Activated T-helper 1 cell treated with anti-CD3 and anti-CD28 coated beads, Interleukin-12 subunit alpha, Interleukin-12 subunit beta, Interleukin-2, Interleukin-4 antibody, amounts not matched to agents 30 ng/mL and 10 ng/mL and 1 ng/mL, durations not matched to agents 14 hours and 24 hours and 36 hours (primary cell): ENCODE results near the gene CELF4. TPM values are rescaled to one million over a fixed set of nuclear protein-coding genes. Genes with fewer than 3 reads are reported as not detected.

Experiments
- DNase-seq: peaks from one replicate; pipeline ENCODE4 v3.0.0; 2021; ENCODE audit warnings: low spot score
- H3K27ac Mint-ChIP-seq: one replicate; pipeline ENCODE4 v1.8.0; 2021; ENCODE audit warnings: mild to moderate bottlenecking, mixed read lengths
- H3K27me3 Mint-ChIP-seq: one replicate; pipeline ENCODE4 v1.8.0; 2022; ENCODE audit warnings: mild to moderate bottlenecking, moderate library complexity, mixed read lengths; ENCODE audit not compliant: insufficient read depth
- H3K36me3 Mint-ChIP-seq: one replicate; pipeline ENCODE4 v1.8.0; 2021; ENCODE audit warnings: low read depth, mixed read lengths
- H3K4me1 Mint-ChIP-seq: one replicate; pipeline ENCODE4 v1.8.0; 2021; ENCODE audit warnings: low read depth, mixed read lengths
- H3K4me3 Mint-ChIP-seq: one replicate; pipeline ENCODE4 v1.8.0; 2021; ENCODE audit warnings: mild to moderate bottlenecking, moderate library complexity, mixed read lengths
- H3K9me3 Mint-ChIP-seq: one replicate; pipeline ENCODE4 v1.8.0; 2021; ENCODE audit warnings: mixed read lengths
- intact Hi-C: fragments of 100-400 bp; cut with micrococcal nuclease; formaldehyde crosslinking; loops from one replicate; pipeline ENCODE4 v1.15.1; 2024
- total RNA-seq: library from RNA; stranded (reverse); gene quantifications from 2 replicates; pipeline ENCODE4 v1.2.3, GENCODE V29; 2022

The CELF4 gene
- total RNA-seq, 1 donor from 2014 or later: not detected

DNA sequence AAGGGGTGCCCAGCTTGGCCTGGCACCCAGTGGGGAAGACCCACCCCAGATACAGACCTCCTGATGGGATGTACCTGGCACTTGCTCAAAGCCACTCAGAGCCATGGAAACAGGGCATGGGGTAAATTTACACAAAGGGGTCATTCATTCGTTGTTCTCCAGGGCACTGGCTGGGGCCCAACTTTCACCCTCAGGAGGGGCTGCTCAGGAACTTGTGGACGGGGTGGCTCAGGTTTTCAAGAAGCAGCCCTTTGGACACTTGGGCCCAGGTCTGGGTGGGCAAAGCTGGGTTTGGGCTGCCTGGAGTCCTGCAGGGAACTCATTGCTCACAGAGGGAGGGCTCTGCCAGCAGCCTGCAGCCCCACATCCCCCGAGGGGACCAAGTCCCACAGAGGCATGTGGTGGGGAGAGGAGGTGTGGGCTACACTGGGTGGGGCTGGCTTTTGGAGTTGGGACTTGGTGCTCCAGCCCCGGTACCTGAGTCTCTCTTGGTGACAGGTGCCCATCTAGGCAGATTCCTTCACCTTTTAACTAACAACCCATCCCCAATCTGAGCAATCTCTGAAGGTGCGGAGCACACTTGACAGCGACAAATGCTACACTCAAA is 172.3 kb downstream of the CELF4 start:
- Mint-ChIP-seq H3K4me3 (no peak overlapping the region), H3K27me3 (peaks cover 24% of the 10 kb centered on the region), H3K36me3 (no peaks in the 10 kb centered on the region), H3K27ac (no peak overlapping the region), H3K9me3 (no peaks in the 10 kb centered on the region), H3K4me1 (no peaks in the 10 kb centered on the region)
- intact Hi-C loops: no loop called here
- no peak for DNase-seq

- no peak for DNase-seq
- Mint-ChIP-seq H3K27ac (no peak overlapping the region), H3K36me3 (no peaks in the 10 kb centered on the region), H3K4me3 (no peak overlapping the region), H3K9me3 (no peaks in the 10 kb centered on the region), H3K4me1 (no peaks in the 10 kb centered on the region), H3K27me3 (peaks cover 24% of the 10 kb centered on the region)
- intact Hi-C loops: no loop called here
Measured at GRCh38 chr18:37392648-37393047, 172.9 kb downstream of the CELF4 start.

- peaks cover 24% of the 10 kb centered on the region for H3K27me3 Mint-ChIP-seq
- no peaks in the 10 kb centered on the region for H3K9me3 Mint-ChIP-seq
- DNase-seq: no peak
- no peaks in the 10 kb centered on the region for H3K4me1 Mint-ChIP-seq
- H3K36me3 Mint-ChIP-seq: no peaks in the 10 kb centered on the region
- no peak overlapping the region for H3K27ac Mint-ChIP-seq
- intact Hi-C loops: no loop called here
- H3K4me3 Mint-ChIP-seq: no peak overlapping the region
Measured at GRCh38 chr18:37391698-37392548, 173.7 kb downstream of the CELF4 start.

DNA sequence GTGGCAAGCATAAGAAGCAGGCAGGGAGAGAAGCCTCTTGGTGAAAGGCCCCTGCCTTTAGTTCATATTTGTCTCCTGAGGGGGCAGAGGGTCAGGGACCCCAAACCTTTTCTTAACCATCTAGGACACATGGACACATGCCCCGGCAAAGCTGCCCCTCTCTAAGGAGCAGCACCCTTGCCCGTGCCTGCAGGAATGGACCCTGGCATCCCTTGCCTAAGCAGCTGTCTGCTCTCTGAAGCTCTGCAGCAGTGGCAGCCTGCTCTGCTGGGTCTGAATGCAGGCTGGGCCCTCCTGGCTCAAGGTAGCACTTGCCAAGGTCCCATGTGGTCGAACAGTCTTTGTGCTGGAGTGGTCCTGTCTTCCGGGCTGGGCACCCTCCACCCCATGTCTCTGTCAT is 174.4 kb downstream of the CELF4 start:
- H3K27me3 Mint-ChIP-seq: peaks cover 24% of the 10 kb centered on the region
- DNase-seq: no peak
- no peaks in the 10 kb centered on the region for H3K36me3 Mint-ChIP-seq
- H3K9me3 Mint-ChIP-seq: no peaks in the 10 kb centered on the region
- H3K27ac Mint-ChIP-seq: no peak overlapping the region
- intact Hi-C loops: no loop called here
- H3K4me1 Mint-ChIP-seq: no peaks in the 10 kb centered on the region
- H3K4me3 Mint-ChIP-seq: no peak overlapping the region

GRCh38 chr18:37390687-37391086 is 174.9 kb downstream of the CELF4 start:
- H3K4me3 Mint-ChIP-seq: no peak overlapping the region
- H3K4me1 Mint-ChIP-seq: no peaks in the 10 kb centered on the region
- DNase-seq: no peak
- intact Hi-C loops: no loop called here
- H3K27ac Mint-ChIP-seq: no peak overlapping the region
- H3K9me3 Mint-ChIP-seq: no peaks in the 10 kb centered on the region
- no peaks in the 10 kb centered on the region for H3K36me3 Mint-ChIP-seq
- H3K27me3 Mint-ChIP-seq: peaks cover 23% of the 10 kb centered on the region

DNA sequence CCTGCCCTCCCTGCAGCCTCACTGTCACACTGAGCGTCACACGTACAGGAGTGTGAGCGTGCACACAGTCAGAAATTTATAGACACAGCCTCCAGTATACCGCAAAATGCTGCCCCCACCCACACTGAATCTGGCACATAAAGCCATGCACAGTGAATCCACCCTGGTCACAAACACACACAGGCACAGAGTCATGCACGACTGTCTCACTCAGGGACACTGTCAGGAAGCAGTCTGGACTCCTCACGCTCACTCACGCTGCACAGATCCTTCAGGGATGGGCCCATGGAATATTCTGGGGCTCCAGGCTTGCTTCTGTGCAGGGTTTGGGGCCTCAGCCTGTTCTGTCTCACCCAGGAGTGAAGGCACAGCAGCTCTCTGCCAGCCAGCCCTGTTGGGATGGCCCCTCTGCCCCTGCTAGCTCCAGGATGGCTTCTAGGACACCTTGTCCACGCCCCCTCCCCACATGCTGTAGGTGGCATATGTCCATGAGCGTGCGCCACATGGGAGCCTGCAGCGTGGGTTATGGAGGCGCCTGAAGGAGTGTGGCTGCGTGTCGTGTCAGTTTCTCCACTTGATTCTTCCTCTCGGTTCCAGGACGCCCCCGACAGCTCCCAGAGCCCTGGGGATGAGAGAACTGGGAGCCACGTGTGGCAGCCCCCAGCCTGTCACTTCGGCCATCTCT is 175.8 kb downstream of the CELF4 start:
- intact Hi-C loops: loop anchor here (5.0 kb wide), 1 partner anchor 87 kb away; no protein-coding TSS in a partner anchor
- no peaks in the 10 kb centered on the region for H3K9me3 Mint-ChIP-seq

DNA sequence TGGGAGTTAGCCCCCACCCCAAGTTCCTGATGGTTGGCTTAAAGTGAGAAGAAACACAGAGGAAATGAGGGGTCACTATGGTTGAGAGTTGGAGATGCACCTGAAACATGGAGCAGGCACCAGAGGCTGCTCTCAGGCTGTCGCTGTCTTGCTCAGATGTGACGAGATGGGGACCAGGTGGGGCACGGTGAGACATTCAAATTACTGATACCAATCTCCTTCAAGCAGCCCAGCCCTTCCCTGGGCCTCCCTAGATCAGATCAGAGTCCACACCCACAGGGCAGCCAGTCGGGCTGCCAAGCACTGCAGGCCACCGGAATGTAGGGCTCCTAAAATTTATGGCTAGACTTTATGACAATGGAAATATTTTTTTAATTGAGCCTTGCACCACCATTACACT is 176.6 kb downstream of the CELF4 start:
- Mint-ChIP-seq H3K9me3 (no peaks in the 10 kb centered on the region), H3K4me3 (no peak overlapping the region), H3K36me3 (no peaks in the 10 kb centered on the region), H3K27ac (no peak overlapping the region), H3K4me1 (no peaks in the 10 kb centered on the region), H3K27me3 (peaks cover 14% of the 10 kb centered on the region)
- intact Hi-C loops: loop anchor here (5.0 kb wide), 1 partner anchor 88 kb away; no protein-coding TSS in a partner anchor
- DNase-seq: no peak

More for the DNA sequence above, 175.8 kb downstream of the CELF4 start:
- Mint-ChIP-seq H3K27ac (no peak overlapping the region), H3K36me3 (no peaks in the 10 kb centered on the region), H3K4me1 (no peaks in the 10 kb centered on the region), H3K27me3 (peaks cover 15% of the 10 kb centered on the region), H3K4me3 (no peak overlapping the region)
- DNase-seq: no peak

GRCh38 chr18:37388413-37388812 is 177.2 kb downstream of the CELF4 start:
- H3K27me3 Mint-ChIP-seq: peaks cover 12% of the 10 kb centered on the region
- no peaks in the 10 kb centered on the region for H3K9me3 Mint-ChIP-seq
- no peaks in the 10 kb centered on the region for H3K36me3 Mint-ChIP-seq
- H3K4me1 Mint-ChIP-seq: no peaks in the 10 kb centered on the region
- H3K4me3 Mint-ChIP-seq: no peak overlapping the region
- intact Hi-C loops: loop anchor here (5.0 kb wide), 1 partner anchor 89 kb away; no protein-coding TSS in a partner anchor
- DNase-seq: no peak
- H3K27ac Mint-ChIP-seq: no peak overlapping the region

DNA sequence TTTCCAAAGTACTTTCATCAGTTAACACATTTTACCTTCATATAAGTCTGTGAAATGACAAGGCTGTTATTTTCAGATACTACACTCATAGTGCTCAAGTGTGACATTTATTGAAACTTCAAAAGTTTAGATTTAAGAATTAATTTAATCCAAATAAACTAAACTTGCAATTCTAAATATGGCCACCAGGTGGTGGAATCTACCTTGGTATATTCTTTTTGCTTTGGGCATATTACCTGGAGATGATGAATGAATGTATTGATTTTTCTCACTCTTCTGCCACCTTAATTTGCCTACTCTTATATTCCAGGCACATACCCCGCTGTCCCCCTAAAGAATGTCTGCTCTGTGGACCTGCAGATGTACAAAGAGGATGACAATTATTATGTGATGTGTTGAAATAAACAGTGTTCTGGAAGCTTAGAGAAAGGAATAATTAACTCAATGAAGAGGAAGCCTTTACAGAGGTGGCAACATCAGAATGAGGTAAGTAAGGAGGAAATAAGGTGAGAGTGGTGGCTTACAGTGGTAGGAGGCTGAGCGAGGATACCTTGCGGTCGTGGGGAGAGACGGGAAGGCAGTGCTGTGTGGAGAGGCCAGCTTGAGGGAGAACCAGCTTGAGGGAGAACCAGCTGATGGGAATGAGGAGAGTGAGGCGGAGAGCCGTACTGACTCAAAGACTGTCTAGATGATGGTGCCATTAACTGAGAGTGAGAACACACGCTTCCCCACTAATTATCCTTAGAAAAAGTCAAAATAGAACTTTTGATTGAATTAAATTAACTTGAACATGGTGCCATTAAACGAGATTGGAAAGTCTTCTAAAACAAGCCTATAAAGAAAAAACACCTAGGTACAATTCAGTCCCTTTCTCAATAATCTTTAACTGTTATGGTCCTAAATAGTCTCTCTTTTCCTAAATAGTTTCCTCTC is 179.5 kb downstream of the CELF4 start:
- H3K27me3 Mint-ChIP-seq: peaks cover 9% of the 10 kb centered on the region
- DNase-seq: no peak
- H3K36me3 Mint-ChIP-seq: no peaks in the 10 kb centered on the region
- H3K4me3 Mint-ChIP-seq: no peak overlapping the region
- no peaks in the 10 kb centered on the region for H3K4me1 Mint-ChIP-seq
- no peaks in the 10 kb centered on the region for H3K9me3 Mint-ChIP-seq
- H3K27ac Mint-ChIP-seq: no peak overlapping the region
- intact Hi-C loops: loop anchor here (1.0 to 5.0 kb wide), 2 partner anchors 91 to 152 kb away; no protein-coding TSS in a partner anchor

DNA sequence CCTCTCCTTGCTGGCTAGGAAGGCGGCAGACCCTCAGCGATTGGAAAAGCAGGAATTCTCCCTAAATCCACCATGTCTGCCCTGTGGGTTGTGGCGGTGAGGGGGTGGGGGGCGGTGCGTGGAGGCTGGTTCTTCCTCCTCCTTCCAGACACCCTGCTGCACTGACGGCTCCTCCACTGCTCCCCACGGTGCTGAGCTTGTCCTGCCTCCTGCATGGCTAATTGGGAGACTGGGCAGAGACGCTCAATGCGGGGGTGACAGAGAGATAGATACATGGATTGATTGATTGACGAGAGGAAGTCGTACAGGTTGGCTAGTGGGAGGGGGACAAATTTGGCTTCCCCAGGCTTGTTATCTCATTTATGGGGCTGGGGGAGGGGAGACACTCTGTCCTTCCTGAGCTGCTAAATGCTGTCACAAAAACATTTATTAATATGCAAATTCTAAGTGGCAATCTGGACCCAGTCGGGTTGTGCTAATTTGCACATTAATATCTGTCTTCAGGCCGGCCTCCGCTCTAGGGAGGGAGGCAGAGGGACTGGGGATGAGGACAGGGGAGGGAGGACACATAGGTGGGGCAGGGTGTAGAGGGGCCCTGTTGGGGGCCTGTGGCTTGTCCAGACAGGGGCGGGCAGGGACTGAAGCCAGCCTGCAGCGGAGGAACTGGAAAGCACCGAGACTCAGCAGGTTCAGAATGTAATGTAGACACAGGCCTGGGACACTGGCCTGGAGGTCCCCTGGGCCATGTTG is 181.6 kb downstream of the CELF4 start:
- no peaks in the 10 kb centered on the region for H3K9me3 Mint-ChIP-seq
- no peak overlapping the region for H3K4me3 Mint-ChIP-seq
- DNase-seq: no peak
- intact Hi-C loops: no loop called here
- no peaks in the 10 kb centered on the region for H3K4me1 Mint-ChIP-seq
- H3K27ac Mint-ChIP-seq: no peak overlapping the region
- H3K36me3 Mint-ChIP-seq: no peaks in the 10 kb centered on the region
- peaks cover 9% of the 10 kb centered on the region for H3K27me3 Mint-ChIP-seq

DNA sequence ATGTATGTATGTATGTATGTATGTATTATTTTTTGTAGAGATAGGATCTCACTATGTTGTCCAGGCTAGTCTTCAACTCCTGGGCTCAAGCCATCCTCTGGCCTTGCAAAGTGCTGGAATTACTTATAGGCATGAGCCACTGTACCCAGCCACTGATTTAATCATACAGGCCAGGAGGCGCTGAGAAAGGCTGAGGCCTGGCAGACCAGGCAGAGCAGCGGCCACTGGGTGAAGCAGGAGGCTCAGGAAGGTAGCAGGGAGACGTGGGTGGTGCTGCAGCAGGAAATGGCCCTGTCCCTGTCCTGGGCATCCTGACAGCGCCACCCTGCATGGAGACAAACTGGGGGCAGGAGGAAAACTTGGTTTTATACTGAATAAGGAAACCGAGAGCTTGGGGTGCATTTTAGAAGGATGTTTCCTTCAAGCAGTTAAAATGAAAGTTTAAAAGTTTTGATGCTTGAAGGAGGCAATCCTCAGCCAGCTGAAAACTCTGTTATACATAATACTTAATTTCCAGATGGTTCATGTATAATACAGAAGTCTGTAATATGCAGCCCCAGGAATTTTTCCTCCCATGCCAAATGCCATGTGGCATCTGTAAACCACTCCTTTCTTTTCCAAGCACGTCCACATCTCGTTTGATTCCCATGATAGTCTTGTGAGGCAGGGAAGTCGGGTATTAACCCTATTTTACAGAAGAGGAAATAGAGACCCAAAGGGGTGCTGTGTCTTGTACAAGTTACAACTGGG is 182.4 kb downstream of the CELF4 start:
- DNase-seq: no peak
- Mint-ChIP-seq H3K9me3 (no peaks in the 10 kb centered on the region), H3K4me1 (no peaks in the 10 kb centered on the region), H3K27ac (no peak overlapping the region), H3K27me3 (peaks cover 9% of the 10 kb centered on the region), H3K4me3 (no peak overlapping the region), H3K36me3 (no peaks in the 10 kb centered on the region)
- intact Hi-C loops: no loop called here
